Measurements from ENCODE around the gene TNF. TPM values are rescaled to one million over a fixed set of nuclear protein-coding genes. Genes with fewer than 3 reads are reported as not detected.

TNF gene
- 10 to 100 TPM; 46.5 to 47.1 TPM for total RNA-seq

GRCh38 chr6:31575335-31575901, at the start of gene TNF:
Gene TNF, plus strand, starts transcription at chr6:31575565. Its CDS starts 177 bp downstream, at chr6:31575742.
- POLR2A ChIA-PET, result interaction anchor here (0.6 to 2.0 kb wide), 13 partner anchors 12 to 255 kb away, joined by 3 to 15 read pairs (median 5); partner anchors contain the start of genes DDX39B, NCR3 and NFKBIL1
- Mint-ChIP-seq H3K9me3 (no peaks in the 10 kb centered on the region), H3K27me3 (no peaks in the 10 kb centered on the region), H3K4me3 (peak within 1 kb of the TSS; percentile 90), H3K4me1 (peaks cover 90% of the 10 kb centered on the region), H3K36me3 (ENCODE audit: low read depth) (peaks cover 55% of the 10 kb centered on the region), H3K27ac (peak within 1 kb of the TSS; percentile 88)
- peak; percentile 82 for DNase-seq
- CTCF ChIA-PET, result interaction anchor here (0.7 to 18.9 kb wide), 7 partner anchors 12 to 351 kb away, joined by 3 to 576 read pairs (median 20); partner anchors contain the start of genes ATP6V1G2, LST1, LTB and NCR3

- Mint-ChIP-seq H3K27ac (no peak overlapping the region), H3K36me3 (ENCODE audit: low read depth) (peaks cover 18% of the 10 kb centered on the region), H3K27me3 (peaks cover 9% of the 10 kb centered on the region), H3K9me3 (no peaks in the 10 kb centered on the region), H3K4me1 (peaks cover 3% of the 10 kb centered on the region), H3K4me3 (no peak overlapping the region)
- DNase-seq, result no peak
- POLR2A ChIA-PET, result no interaction called here
- CTCF ChIA-PET, result no interaction called here
These were observed 49.3 kb upstream of the TNF start for GRCh38 chr6:31525932-31526591.

GRCh38 chr6:31528307-31528777, 47.0 kb upstream of the TNF start:
- Mint-ChIP-seq H3K36me3 (ENCODE audit: low read depth) (peaks cover 34% of the 10 kb centered on the region), H3K4me1 (peaks cover 4% of the 10 kb centered on the region), H3K9me3 (no peaks in the 10 kb centered on the region), H3K4me3 (no peak overlapping the region), H3K27me3 (no peaks in the 10 kb centered on the region), H3K27ac (no peak overlapping the region)
- ChIA-PET POLR2A (no interaction called here), CTCF (interaction anchor here (0.8 to 2.7 kb wide), 4 partner anchors 10 to 86 kb away, joined by 3 to 14 read pairs (median 4); partner anchors contain the start of gene DDX39B)
- DNase-seq, result no peak

GRCh38 chr6:31528821-31529328, 46.5 kb upstream of the TNF start, which contains the start of gene MCCD1:
Gene MCCD1, plus strand, starts transcription at chr6:31528962. Its CDS starts 53 bp downstream, at chr6:31529015.
- H3K36me3 Mint-ChIP-seq (ENCODE audit: low read depth), result peaks cover 39% of the 10 kb centered on the region
- no peak for DNase-seq
- POLR2A ChIA-PET, result interaction anchor here (0.7 kb wide), 1 partner anchor 10 kb away, joined by 3 read pairs; no protein-coding TSS in a partner anchor
- no peak within 1 kb of the TSS for H3K27ac Mint-ChIP-seq
- H3K4me1 Mint-ChIP-seq, result peaks cover 6% of the 10 kb centered on the region
- H3K27me3 Mint-ChIP-seq, result no peaks in the 10 kb centered on the region
- CTCF ChIA-PET, result interaction anchor here (1.0 to 2.7 kb wide), 3 partner anchors 10 to 12 kb away, joined by 3 to 14 read pairs (median 5); partner anchors contain the start of gene DDX39B
- no peaks in the 10 kb centered on the region for H3K9me3 Mint-ChIP-seq
- H3K4me3 Mint-ChIP-seq, result no peak within 1 kb of the TSS

GRCh38 chr6:31529329-31530150, 45.8 kb upstream of the TNF start:
- H3K36me3 Mint-ChIP-seq (ENCODE audit: low read depth), result peaks cover 45% of the 10 kb centered on the region
- no peak overlapping the region for H3K27ac Mint-ChIP-seq
- H3K9me3 Mint-ChIP-seq, result no peaks in the 10 kb centered on the region
- H3K4me3 Mint-ChIP-seq, result no peak overlapping the region
- ChIA-PET CTCF (interaction anchor here (1.0 to 2.7 kb wide), 2 partner anchors 11 to 13 kb away, joined by 5 to 14 read pairs; partner anchors contain the start of gene DDX39B), POLR2A (interaction anchor here (0.7 kb wide), 1 partner anchor 11 kb away, joined by 3 read pairs; no protein-coding TSS in a partner anchor)
- DNase-seq, result no peak
- peaks cover 8% of the 10 kb centered on the region for H3K4me1 Mint-ChIP-seq
- no peaks in the 10 kb centered on the region for H3K27me3 Mint-ChIP-seq

- no peak for DNase-seq
- ChIA-PET POLR2A (interaction anchor here (0.6 kb wide), 1 partner anchor 130 kb away, joined by 3 read pairs; no protein-coding TSS in a partner anchor), CTCF (no interaction called here)
- no peak overlapping the region for H3K27ac Mint-ChIP-seq
- no peaks in the 10 kb centered on the region for H3K27me3 Mint-ChIP-seq
- peaks cover 56% of the 10 kb centered on the region for H3K36me3 Mint-ChIP-seq (ENCODE audit: low read depth)
- H3K4me3 Mint-ChIP-seq, result no peak overlapping the region
- peaks cover 8% of the 10 kb centered on the region for H3K4me1 Mint-ChIP-seq
- no peaks in the 10 kb centered on the region for H3K9me3 Mint-ChIP-seq
These were observed 44.7 kb upstream of the TNF start for GRCh38 chr6:31530659-31531058.

- Mint-ChIP-seq H3K27ac (no peak overlapping the region), H3K27me3 (no peaks in the 10 kb centered on the region), H3K4me1 (peaks cover 12% of the 10 kb centered on the region), H3K36me3 (ENCODE audit: low read depth) (peaks cover 61% of the 10 kb centered on the region), H3K4me3 (no peak overlapping the region), H3K9me3 (no peaks in the 10 kb centered on the region)
- ChIA-PET POLR2A (interaction anchor here (0.6 kb wide), 1 partner anchor 130 kb away, joined by 3 read pairs; no protein-coding TSS in a partner anchor), CTCF (no interaction called here)
- DNase-seq, result no peak
These were observed 44.2 kb upstream of the TNF start for GRCh38 chr6:31531162-31531561.

- Mint-ChIP-seq H3K4me1 (peaks cover 19% of the 10 kb centered on the region), H3K27ac (no peak overlapping the region), H3K4me3 (no peak overlapping the region), H3K36me3 (ENCODE audit: low read depth) (peaks cover 67% of the 10 kb centered on the region), H3K9me3 (no peaks in the 10 kb centered on the region), H3K27me3 (no peaks in the 10 kb centered on the region)
- CTCF ChIA-PET, result no interaction called here
- POLR2A ChIA-PET, result no interaction called here
- DNase-seq, result no peak
These were observed 43.4 kb upstream of the TNF start for GRCh38 chr6:31531771-31532643.

GRCh38 chr6:31532644-31533454, 42.5 kb upstream of the TNF start:
- CTCF ChIA-PET, result no interaction called here

GRCh38 chr6:31533455-31533841, 41.9 kb upstream of the TNF start:
- H3K27ac Mint-ChIP-seq, result no peak overlapping the region

More at GRCh38 chr6:31532644-31533454, 42.5 kb upstream of the TNF start:
- Mint-ChIP-seq H3K27me3 (no peaks in the 10 kb centered on the region), H3K36me3 (ENCODE audit: low read depth) (peaks cover 73% of the 10 kb centered on the region), H3K4me1 (peaks cover 23% of the 10 kb centered on the region), H3K27ac (no peak overlapping the region), H3K9me3 (no peaks in the 10 kb centered on the region), H3K4me3 (no peak overlapping the region)
- POLR2A ChIA-PET, result no interaction called here
- no peak for DNase-seq

GRCh38 chr6:31534011-31534410, 41.4 kb upstream of the TNF start:
- ChIA-PET POLR2A (no interaction called here), CTCF (no interaction called here)
- DNase-seq, result no peak
- H3K27me3 Mint-ChIP-seq, result no peaks in the 10 kb centered on the region
- H3K27ac Mint-ChIP-seq, result no peak overlapping the region
- no peak overlapping the region for H3K4me3 Mint-ChIP-seq
- H3K9me3 Mint-ChIP-seq, result no peaks in the 10 kb centered on the region
- H3K4me1 Mint-ChIP-seq, result peaks cover 32% of the 10 kb centered on the region
- peaks cover 82% of the 10 kb centered on the region for H3K36me3 Mint-ChIP-seq (ENCODE audit: low read depth)

More at GRCh38 chr6:31533455-31533841, 41.9 kb upstream of the TNF start:
- H3K27me3 Mint-ChIP-seq, result no peaks in the 10 kb centered on the region
- CTCF ChIA-PET, result no interaction called here
- no peak overlapping the region for H3K4me3 Mint-ChIP-seq
- peaks cover 26% of the 10 kb centered on the region for H3K4me1 Mint-ChIP-seq
- H3K9me3 Mint-ChIP-seq, result no peaks in the 10 kb centered on the region
- peaks cover 76% of the 10 kb centered on the region for H3K36me3 Mint-ChIP-seq (ENCODE audit: low read depth)
- no peak for DNase-seq
- POLR2A ChIA-PET, result no interaction called here

All from activated CD4-positive, alpha-beta T cell treated with anti-CD3 and anti-CD28 coated beads, Interleukin-2, amount 10 ng/mL, durations not matched to agents 7 days and 5 days (primary cell).